Suppressor macrophage treated with lipopolysaccharide for 4 hours (primary cell): ENCODE results near the gene ZNF407.

ENCODE experiments used
- DNase-seq: peaks from one replicate; pipeline ENCODE4 v3.0.0-alpha.2; 2020

The ZNF407 gene

DNA sequence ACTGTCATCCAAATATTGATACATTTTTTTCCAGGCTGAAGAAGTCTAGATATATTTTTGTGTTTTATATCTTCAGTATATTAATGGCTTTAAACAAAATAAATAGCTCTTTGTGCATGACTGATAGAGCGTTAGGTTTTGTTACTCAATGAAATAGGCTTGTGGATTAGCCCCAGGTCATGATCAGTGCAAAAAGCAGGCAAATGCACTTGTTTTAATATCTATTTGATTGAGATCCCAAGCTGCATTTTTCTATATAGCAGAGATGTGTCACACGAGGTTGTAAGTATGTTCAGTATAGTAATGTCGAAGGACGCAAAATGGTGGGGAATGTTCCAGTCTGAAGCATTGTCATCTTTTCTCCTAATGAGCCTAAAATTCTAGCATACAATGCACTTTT lies 198.5 kb downstream of the ZNF407 start:
- DNase-seq, result no peak

DNA sequence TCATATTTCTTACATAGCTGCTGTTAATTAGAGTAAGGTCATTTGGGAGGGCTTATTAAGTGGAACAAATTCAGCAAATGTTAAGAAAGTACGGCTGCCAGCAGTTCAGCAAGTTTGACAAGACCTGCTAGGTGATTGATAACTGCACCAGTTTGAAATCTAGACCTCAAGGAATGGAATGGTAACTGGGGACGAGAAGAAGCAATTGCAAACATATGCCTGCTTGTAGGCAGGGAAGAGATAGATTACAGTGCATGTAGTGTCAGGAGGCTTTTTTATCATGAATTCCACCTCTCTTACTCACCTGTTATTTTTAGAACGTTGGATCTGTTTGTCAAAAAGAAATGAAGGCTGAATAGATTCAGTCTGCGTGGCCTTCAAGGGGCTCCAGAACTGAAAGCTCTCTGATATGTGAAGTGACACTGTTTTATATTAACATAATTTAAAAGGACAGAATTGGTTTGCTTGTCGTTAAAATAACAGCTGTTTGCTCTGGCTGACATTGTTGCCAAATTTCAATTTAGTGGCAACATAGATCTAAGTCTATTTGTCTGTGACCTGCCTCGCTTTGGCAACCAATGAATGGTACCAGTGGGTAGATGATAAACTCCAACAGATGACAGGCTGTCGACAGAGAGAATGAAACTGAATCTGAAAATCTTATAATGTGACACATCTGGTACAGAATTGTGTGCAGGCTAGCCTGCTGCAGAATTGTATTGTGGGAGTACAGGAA lies 199.3 kb downstream of the ZNF407 start:
- DNase-seq, result peak; percentile 8

DNA sequence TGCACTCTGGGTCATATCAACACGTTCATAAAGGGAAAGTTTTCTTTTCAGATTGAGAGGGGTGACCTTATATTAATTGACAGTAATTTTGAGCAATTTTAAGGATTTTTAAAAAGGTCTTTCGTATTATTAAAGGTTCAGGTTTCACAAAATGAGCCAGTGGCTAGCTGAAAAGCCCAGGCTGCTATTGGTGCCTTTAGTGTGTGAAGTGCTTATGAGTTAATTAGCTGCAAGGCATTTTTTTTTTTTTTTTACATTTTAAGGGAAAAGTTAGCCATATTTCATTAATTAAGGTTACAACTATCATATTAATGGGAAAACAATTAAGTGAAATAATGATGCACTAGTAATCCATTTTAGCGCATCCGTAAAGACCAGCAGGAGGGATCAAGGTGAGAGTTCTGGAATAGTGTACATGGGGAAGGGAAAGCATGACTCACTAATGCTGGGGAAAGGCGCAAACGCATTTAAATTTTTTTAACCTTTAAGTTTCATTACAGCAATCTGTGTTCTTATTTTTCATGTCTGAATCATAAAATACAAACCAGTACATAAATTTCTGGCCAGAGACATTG lies 200.0 kb downstream of the ZNF407 start:
- no peak for DNase-seq

DNA sequence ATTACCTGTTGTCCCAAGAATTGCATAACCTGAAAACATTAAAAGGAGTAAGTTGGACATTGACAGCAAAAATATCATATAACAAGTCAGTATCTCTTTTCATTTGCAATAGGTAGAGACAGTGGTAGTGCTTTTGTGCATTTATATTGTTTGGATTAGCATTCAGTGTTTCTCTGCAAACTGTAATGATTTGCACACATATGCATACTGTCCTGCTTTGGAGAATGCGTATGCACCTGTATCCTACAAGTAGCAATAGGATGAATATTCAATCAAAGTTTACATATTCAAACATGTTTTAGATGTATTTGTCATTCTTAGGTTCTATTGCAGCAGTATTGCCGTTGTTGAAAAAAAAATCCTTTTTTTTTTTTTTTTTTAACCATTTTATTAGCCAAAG lies 201.9 kb downstream of the ZNF407 start:
- DNase-seq, result no peak

DNA sequence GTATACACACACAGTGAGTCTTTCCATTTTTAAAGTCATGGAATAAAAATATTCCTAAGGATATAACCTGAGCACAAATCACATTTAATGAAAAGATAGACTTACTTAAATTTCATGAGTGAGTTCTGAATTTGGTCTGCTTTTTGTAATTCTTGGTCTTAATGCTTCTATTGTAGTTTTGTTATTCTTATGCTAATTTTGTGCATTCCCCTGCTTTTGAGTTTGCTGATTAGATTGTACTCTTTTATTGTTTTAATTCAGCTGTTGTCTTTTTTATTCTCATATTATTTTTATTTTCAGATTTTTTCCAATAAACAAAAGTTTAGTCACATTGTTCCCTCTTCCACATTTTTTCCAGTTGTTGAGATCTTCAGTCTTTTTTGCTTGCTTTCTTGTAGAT lies 202.4 kb downstream of the ZNF407 start:
- DNase-seq, result no peak

DNA sequence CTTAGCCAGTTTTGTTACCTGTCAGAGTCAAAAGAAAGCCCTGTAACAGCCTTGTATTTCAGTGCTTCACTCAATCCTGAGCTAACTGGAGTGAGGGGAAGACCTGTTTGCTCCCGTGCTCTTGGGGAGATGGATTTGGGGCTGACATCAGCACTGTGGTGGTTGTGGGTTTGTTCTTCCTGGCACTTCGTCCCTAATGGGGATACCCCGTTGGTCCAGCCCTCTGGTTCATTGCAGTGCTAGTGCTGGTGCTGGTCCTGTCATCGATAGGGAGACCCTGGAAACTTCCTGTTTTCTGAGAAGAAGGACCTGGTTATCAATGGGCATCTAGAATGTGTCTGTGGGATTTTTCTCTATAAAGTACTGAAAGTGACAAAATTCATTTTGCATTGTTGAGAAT lies 205.4 kb downstream of the ZNF407 start:
- no peak for DNase-seq

DNA sequence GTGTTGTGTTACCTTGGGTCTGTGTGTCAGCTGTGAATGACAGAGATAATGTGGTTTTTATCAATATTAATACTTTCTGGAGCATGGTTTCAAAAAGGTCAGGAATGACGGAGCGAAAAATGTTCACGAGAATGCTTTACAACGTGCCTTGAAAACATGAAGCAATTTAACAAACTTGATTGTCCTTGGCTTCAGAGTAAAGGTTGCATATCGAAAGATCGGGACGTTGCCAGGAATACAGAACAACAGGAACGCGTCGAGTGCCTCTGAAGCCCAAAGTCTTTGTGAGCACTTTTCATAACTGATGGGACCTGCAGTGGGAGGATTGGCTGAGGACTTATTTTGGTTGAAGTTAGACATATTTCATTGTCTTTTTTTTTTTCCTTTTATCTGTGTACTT lies 206.1 kb downstream of the ZNF407 start:
- no peak for DNase-seq

DNA sequence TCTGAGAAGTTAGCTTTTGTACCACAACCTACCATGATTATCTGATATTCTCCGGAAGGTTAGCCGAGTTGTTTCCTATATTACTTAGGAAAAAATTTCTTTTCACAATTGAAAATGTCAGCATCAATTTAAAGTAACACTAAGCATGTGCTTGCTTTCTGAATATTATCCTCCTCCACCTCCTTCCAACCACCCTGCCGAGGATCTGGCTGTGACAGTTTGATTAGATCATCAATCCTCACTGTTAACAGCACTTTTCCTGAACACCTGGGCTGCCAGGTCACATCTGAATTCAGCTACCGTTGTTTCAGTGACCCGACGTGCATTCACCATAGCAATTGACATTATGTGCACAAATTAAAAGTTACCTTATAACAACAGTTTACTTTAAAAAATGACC lies 207.0 kb downstream of the ZNF407 start:
- no peak for DNase-seq

DNA sequence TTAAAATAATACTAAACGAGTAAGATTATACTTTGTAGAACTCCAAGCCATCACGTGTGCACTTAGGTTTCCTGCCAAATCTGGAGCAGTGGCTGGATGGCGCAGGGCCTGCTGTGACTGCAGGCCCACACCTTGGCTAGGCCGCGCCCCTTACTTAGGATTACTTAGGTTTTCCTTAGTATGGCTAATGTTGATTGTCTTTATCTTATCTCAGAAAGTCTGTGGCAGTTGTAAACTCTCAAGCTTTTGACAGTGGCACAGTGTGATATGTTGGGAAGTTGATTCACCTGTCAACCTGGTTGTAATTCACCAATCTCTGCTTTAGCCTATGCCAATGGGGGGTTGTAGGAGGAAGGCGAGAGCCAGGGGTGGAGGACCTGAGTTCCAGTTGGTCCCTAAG lies 208.4 kb downstream of the ZNF407 start:
- DNase-seq, result no peak

DNA sequence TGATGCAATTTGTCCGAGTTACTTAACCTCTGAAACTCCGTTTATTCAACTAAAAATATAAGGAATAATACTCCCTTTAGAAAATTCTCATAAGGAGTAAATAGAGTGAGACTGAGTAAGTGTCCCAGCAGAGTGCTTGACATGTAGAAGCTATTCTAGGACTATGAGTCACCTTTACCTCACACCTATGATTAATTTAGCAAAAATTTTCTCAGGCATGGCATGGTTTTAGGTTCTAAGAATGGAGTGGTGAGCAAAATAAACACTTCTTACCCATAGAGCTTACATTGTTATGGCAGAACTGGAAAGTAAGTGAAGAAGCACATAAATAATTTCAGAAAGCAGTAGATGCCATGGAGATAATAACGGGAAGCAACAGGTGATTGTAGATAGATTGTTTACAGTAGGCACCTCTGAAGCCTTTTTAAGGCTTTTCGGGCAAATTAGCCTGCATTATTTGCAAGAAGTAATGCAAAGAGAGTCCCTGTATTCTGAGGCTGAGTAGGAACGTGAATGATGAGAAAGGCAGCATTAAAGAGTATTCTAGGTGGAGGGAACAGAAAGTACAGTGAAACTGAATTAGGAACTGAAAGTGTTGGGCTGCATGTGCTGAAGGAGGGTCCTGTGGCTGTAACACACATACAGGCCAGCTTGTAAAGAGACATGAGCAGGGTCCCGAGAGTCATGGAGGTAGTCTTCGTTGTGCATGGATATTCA lies 209.2 kb downstream of the ZNF407 start:
- peak; percentile 10 for DNase-seq

DNA sequence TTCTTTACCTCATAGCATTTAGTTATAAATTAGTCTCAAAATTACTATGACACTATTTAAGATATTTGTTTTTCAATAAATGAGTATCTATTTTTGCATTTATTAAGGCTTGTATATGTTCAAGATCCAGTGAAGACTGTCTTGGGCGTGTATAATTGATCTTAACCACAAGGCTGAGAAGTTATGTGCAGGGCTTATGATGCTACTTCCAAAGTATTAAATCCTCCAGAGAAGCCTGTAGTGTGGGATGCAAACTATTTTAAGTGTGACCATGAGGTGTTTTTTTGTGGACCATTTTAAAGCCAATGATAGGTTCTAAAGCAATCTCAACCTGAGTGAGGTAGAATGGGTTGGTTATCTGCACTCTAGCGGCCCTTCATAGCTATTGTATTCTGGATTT lies 219.9 kb downstream of the ZNF407 start:
- no peak for DNase-seq

DNA sequence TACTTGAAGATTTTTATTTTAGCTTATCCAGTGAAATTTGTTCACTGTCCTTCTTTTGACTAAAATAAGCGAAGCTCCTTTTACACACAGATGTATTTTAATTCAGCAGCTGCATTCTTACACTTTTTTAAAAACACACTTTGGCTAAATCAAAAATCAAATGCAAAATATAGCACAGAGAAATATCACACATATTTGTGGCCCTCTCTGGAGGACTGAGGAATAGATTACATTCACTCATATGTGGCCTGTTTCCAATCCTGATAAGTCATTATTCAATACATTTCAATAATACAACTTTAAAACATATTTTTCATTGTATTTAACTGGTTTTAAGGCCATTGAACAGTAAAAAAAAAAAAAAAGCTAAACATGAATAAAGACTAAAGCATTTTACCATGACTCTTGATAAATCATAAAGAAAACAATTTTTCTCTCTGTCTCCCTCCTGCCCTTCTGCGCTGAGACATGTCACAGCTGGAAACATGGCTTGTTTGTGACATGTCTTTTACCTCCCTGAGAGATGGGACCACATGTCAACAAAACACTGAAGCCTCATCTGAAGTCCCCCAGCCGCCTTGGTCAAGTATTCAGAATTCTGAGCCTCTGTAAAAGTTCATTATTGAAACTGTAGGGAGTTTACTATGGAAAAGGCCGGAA lies 221.0 kb downstream of the ZNF407 start:
- DNase-seq, result no peak

DNA sequence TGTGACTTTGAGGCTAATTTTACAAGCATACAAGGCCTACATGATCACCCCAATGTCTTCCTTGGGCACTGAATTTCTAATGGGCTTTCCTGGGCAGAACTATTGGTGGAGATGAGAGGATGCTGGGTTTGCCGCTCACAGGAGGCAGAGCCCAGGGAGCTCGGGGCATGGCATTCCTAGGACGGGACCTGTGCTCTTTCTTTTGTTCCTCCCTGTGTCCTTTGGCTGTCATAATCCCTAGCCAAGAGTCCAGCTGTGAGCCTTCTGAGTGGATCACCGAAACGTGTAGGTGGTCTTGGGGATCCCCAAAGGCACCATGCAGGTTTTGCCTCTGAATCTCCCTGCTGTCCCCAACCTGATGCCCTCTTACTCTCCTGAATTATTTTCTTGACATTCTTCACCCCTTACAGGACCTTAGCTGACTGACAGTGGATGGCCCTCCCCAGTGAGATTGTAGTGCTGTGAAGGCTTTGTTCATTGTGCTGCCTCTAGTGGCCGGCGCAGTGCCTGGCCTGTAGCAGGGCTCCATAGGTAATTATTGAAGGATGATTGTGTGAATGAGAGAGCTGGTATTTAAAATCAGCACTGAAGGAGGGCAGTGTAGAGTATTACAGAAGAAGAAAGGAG lies 221.9 kb downstream of the ZNF407 start:
- DNase-seq, result no peak

DNA sequence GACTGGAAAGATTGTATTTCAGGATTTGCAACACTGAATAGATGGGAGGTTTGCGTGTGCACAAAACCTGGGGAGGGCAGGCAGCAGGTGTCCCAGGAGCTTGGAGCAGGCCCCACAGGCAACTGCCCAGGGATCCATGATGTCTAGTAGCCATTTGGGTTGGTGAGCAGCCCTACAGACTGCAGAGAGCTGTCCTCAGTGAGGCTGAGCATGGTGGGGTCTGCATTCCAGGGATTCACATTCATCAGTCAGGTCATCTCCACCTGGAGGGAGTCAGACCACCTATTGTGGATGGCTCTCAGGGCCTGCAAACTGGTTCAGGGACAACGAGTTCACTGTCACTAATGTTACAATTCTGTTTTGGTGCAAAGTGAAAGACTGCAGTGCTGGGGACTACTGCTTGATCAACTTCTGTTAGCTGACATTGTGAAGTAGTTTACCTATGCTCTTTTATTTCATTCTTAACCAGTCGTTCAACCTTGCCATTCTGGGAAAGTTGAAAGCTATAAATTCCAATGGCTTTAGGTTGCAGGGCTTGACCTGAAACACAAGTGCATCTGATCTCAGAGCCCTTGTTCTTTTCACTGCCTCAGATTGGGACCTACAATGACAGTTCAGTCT lies 222.6 kb downstream of the ZNF407 start:
- no peak for DNase-seq

DNA sequence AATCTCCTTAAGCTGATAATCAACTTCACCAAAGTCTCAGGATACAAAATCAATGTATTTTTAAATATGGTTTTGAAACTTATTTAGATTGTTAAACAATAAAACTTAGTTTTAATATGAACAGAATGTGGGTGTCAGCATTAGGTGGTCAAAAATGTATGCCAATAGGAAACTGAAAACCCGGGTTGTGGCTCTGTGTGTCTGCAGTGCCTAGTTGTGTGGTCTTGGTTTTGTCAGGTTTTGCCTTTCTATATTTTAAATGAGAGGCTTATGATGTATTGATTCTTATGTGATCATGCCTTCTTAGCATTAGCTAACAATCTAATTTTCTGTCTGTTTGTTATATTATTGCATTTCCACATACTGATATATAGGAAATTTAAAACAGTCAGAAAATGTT lies 227.8 kb downstream of the ZNF407 start:
- DNase-seq, result no peak

DNA sequence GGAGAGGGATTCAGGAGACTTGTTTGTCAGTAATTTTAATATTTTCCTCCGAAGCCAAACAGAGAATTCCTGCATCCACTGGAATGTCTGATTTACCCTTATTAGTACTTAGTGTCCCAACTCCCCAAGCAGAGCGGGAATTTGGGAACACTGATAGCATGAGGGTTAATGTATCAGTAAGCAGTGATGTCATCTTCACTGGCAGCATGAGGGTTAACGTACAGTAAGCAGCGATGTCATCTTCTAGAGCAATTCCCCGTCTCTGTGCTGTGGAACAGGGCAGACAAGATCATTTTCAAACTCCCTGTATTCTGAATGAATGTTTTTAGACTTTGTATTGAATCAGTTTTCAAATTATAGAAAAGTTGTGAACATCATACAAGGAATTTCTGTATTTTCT lies 228.9 kb downstream of the ZNF407 start:
- no peak for DNase-seq

DNA sequence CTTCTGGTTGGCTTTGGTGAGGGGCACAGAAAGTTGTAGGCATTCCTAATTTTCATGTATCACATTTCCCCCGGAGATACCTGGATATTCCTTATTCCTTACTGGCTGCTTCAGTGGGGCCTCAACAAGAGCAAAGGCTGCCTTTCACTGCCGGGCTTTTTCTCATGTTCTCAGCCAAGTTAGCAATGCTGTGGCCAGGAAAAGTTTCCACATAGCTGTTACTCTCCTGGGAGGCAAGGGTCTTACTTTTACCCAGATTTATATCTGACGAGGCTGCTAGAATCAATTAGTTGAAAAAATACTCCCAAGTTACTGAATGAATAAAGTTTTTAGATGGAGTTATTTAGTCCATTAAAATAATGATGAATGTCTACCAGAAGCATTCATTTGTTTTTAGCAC lies 230.5 kb downstream of the ZNF407 start:
- DNase-seq, result no peak

DNA sequence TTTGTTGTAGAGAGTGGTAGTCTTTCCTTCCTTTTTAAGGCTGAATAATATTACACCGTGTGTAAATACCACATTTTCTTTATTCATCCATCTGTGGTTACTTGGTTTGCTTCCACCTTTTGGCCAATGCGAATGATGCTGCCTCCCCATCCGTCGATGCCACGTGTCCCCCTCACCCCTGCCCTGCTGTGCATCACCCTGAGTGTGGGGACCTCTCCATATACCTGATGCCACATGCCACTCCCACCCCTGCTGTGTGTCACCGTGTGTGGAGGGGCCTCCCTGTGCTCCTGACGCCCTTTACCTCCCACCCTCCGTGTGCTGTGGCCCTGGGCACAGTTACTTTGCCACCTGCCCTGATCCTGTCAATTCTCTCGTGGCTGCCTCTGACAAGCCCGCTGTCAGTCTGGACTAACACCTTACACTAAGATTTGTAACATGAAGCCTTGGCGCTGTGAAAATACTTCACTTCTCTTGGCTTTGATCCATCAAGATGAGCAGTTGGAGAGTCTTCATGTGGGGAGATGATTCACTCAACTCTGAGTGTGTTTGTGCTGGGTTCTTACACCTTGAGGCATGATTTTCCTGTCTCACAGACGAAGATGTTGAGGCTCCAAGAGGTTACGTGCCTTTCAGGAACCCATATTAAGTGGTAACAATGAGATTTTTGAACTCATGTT lies 234.0 kb downstream of the ZNF407 start:
- no peak for DNase-seq

DNA sequence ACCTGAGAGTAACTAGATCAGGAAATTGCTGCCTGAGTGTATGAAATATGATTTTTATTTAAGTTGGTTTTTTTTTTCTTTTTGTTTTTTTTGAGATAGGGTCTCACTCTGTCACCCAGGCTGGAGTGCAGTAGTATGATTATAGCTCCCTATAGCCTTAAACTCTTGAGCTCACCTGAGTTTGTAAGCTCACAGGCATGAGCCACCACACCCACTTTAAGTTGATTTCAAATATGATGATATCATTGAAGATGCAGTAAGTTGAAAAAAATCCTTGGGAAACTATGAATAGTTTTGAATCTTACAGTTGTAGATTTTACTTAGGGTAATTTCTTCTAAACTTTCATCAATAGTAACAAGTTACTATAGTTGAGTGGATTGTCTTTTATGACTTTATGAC lies 234.7 kb downstream of the ZNF407 start:
- DNase-seq, result no peak

DNA sequence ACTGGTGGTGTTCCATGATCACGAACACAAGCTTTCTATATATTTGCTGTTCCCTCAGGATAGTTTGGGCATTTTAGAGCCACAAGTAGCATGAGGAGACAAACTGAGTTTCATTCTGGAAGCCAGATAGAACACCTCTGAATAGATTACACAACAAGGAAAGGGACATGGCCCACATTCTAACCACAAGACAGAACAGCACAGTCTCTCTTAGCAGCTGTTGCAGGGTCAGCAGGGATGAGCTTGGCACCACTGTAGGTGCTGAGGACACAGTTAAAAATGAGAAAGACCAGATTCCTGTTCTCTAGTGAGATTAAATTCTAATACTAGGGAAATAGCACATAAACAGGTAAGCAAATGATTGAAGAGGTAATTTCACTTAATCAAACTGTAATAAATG lies 235.3 kb downstream of the ZNF407 start:
- DNase-seq, result no peak

DNA sequence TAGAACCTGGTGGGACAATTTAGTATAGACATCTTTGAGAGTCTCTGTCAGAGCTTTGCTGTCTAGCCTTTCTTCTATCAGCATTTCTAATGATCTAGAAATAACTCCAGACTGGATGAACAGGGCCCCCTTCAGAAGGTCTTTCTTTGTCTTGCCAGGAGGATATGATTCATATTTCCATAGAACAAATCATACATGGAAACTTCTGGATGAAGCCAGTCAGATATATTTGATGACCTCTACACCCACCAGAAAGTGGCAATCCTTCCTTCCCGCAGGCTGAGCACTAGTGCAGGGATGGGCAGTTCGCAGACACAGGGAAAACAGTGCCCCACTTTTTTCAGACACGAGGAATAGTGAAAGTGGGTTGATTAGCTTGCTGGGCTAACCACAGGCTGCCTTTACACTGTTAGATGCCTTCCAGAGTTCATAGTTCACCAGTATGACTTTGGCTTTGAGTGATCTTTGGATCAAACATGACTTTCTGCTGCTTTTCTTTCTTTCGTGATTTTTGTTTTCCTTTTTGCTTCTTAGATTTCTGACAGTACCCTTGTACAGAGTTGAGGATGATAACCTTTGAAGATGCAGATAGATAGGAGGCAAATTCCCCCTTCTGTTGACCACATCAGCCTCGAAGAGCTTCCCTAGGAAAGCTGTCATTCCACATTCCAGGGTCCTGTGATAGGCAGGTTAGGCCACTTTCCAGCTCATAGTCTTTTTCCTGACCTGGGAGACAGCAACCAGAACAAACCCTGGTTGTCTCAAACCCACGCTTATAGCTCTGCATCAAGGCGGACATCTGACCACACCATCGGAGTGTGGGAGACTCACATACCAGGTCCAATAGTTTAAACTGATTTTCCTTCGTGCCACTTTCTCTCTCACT lies 237.0 kb downstream of the ZNF407 start:
- no peak for DNase-seq
